CD8-positive, alpha-beta memory T cell (primary cell): ENCODE measurements around the gene DFFB. TPM values are rescaled to one million over a fixed set of nuclear protein-coding genes. Genes with fewer than 3 reads are reported as not detected.

Experiments
- CTCF ChIA-PET: fragments of 350-600 bp; sonication (Branson Sonifier 250); formaldehyde crosslinking; loops from one replicate; lab custom pipeline; 2021; ENCODE audit warnings: antibody characterized with exemption; lab: Charles Lee
- POLR2A ChIA-PET: fragments of 350-600 bp; sonication (Branson Sonifier 250); formaldehyde crosslinking; loops from one replicate; lab custom pipeline; 2021; ENCODE audit warnings: antibody characterized with exemption; lab: Charles Lee
- DNase-seq, 5 donors: peaks; one replicate each; pipeline versions ENCODE4 v3.0.0 to v3.0.0-alpha.2; 2020 to 2022; ENCODE audit warnings: mixed read lengths in 1 of 5
- H3K27ac ChIP-seq: one replicate; pipeline ENCODE4 v1.7.0; 2013; ENCODE audit warnings: low read depth, mild to moderate bottlenecking, low read length, moderate library complexity
- H3K27me3 ChIP-seq: 2 replicates; pipeline ENCODE4 v1.7.0; 2013; ENCODE audit warnings: low read length, mild to moderate bottlenecking; ENCODE audit not compliant: insufficient read depth, poor library complexity, severe bottlenecking
- H3K36me3 ChIP-seq: 2 replicates; pipeline ENCODE4 v1.7.0; 2013; ENCODE audit warnings: mild to moderate bottlenecking, low read length, moderate library complexity; ENCODE audit not compliant: insufficient read depth
- H3K4me1 ChIP-seq: 2 replicates; pipeline ENCODE4 v1.7.0; 2013; ENCODE audit warnings: mild to moderate bottlenecking, low read length, moderate library complexity; ENCODE audit not compliant: insufficient read depth
- H3K4me3 ChIP-seq: 2 replicates; pipeline ENCODE4 v1.7.0; 2013; ENCODE audit warnings: mild to moderate bottlenecking, low read length
- H3K9me3 ChIP-seq: 2 replicates; pipeline ENCODE4 v1.7.0; 2013; ENCODE audit warnings: mild to moderate bottlenecking, low read length
- H3K27ac Mint-ChIP-seq, 8 donors: one replicate each; pipeline ENCODE4 v1.8.0; 2020 to 2021; ENCODE audit warnings: mixed read lengths in 8 of 8, mild to moderate bottlenecking in 6 of 8, inconsistent platforms in 3 of 8, moderate library complexity in 3 of 8
- H3K27me3 Mint-ChIP-seq, 2 donors: one replicate each; pipeline ENCODE4 v1.8.0; 2020 to 2021; ENCODE audit warnings: mixed read lengths in 2 of 2, mild to moderate bottlenecking in 1 of 2, moderate library complexity in 1 of 2
- H3K36me3 Mint-ChIP-seq, 3 donors: one replicate each; pipeline ENCODE4 v1.8.0; 2020 to 2021; ENCODE audit warnings: mixed read lengths in 3 of 3, inconsistent platforms in 1 of 3, mild to moderate bottlenecking in 1 of 3
- H3K4me1 Mint-ChIP-seq, 3 donors: one replicate each; pipeline ENCODE4 v1.8.0; 2020 to 2021; ENCODE audit warnings: mixed read lengths in 3 of 3, inconsistent platforms in 1 of 3, mild to moderate bottlenecking in 1 of 3
- H3K4me3 Mint-ChIP-seq, 7 donors: one replicate each; pipeline ENCODE4 v1.8.0; 2020 to 2021; ENCODE audit warnings: mixed read lengths in 7 of 7, mild to moderate bottlenecking in 6 of 7, moderate library complexity in 4 of 7, inconsistent platforms in 2 of 7
- H3K9me3 Mint-ChIP-seq, 5 donors: one replicate each; pipeline ENCODE4 v1.8.0; 2020 to 2022; ENCODE audit warnings: mixed read lengths in 5 of 5, mild to moderate bottlenecking in 3 of 5, moderate library complexity in 2 of 5, inconsistent platforms in 1 of 5
- polyA plus RNA-seq: library from polyadenylated mRNA; unstranded; fragments of 300-500 nt; fragmentation: Illumina TruSeq; gene quantifications from one replicate; pipeline ENCODE4 v1.2.3, GENCODE V29; 2021
- total RNA-seq, 2 experiments: library from RNA; stranded (reverse); gene quantifications; one replicate each; pipeline ENCODE4 v1.2.3, GENCODE V29; 2021

DFFB gene
- total and polyA plus RNA-seq, 3 experiments from 2014 or later: 8.3 to 14.6 (median 10.9) TPM

- Histone ChIP-seq H3K9me3 (no peaks in the 10 kb centered on the region), H3K27me3 (no peaks in the 10 kb centered on the region), H3K27ac (no peak overlapping the region), H3K4me3 (no peak overlapping the region), H3K4me1 (no peaks in the 10 kb centered on the region), H3K36me3 (no peaks in the 10 kb centered on the region)
- ChIA-PET POLR2A (no interaction called here), CTCF (no interaction called here)
- peaks cover 2 to 13% (median 12%) of the 10 kb centered on the region in 3 donors for H3K4me1 Mint-ChIP-seq
- peaks cover 4 to 26% of the 10 kb centered on the region in 2 donors for H3K27me3 Mint-ChIP-seq
- DNase-seq: peak in 1 of 5 donors; percentile 33
- H3K36me3 Mint-ChIP-seq: peaks cover 0 to 1% (median 0%) of the 10 kb centered on the region in 3 donors
- no peak overlapping the region for H3K27ac Mint-ChIP-seq
- peak overlapping the region in 1 of 7 donors; percentile 46 for H3K4me3 Mint-ChIP-seq
- no peaks in the 10 kb centered on the region for H3K9me3 Mint-ChIP-seq
Observed at GRCh38 chr1:3923378-3924185, 66.3 kb downstream of the DFFB start.

- POLR2A ChIA-PET: no interaction called here
Observed at GRCh38 chr1:3924186-3924824, 67.0 kb downstream of the DFFB start.

GRCh38 chr1:3924825-3925220, 67.5 kb downstream of the DFFB start:
- H3K9me3 Mint-ChIP-seq: peaks cover 0 to 2% (median 0%) of the 10 kb centered on the region in 5 donors
- peaks cover 0 to 1% (median 0%) of the 10 kb centered on the region in 3 donors for H3K36me3 Mint-ChIP-seq
- POLR2A ChIA-PET: no interaction called here
- peaks cover 2 to 13% (median 12%) of the 10 kb centered on the region in 3 donors for H3K4me1 Mint-ChIP-seq
- no peak overlapping the region for H3K4me3 Mint-ChIP-seq
- H3K27ac Mint-ChIP-seq: no peak overlapping the region
- no peaks in the 10 kb centered on the region for H3K4me1 ChIP-seq
- no peak for DNase-seq
- H3K4me3 ChIP-seq: no peak overlapping the region
- CTCF ChIA-PET: no interaction called here
- H3K36me3 ChIP-seq: no peaks in the 10 kb centered on the region
- H3K27ac ChIP-seq: no peak overlapping the region
- no peaks in the 10 kb centered on the region for H3K9me3 ChIP-seq
- H3K27me3 Mint-ChIP-seq: peaks cover 4 to 23% of the 10 kb centered on the region in 2 donors
- H3K27me3 ChIP-seq: no peaks in the 10 kb centered on the region

More at GRCh38 chr1:3924186-3924824, 67.0 kb downstream of the DFFB start:
- no peak overlapping the region for H3K4me3 Mint-ChIP-seq
- H3K27me3 Mint-ChIP-seq: peaks cover 4 to 23% of the 10 kb centered on the region in 2 donors
- peaks cover 0 to 1% (median 0%) of the 10 kb centered on the region in 3 donors for H3K36me3 Mint-ChIP-seq
- Histone ChIP-seq H3K27me3 (no peaks in the 10 kb centered on the region), H3K4me1 (no peaks in the 10 kb centered on the region), H3K4me3 (no peak overlapping the region), H3K27ac (no peak overlapping the region), H3K36me3 (no peaks in the 10 kb centered on the region), H3K9me3 (no peaks in the 10 kb centered on the region)
- peak in 1 of 5 donors; percentile 34 for DNase-seq
- no peak overlapping the region for H3K27ac Mint-ChIP-seq
- H3K9me3 Mint-ChIP-seq: peaks cover 0 to 2% (median 0%) of the 10 kb centered on the region in 5 donors
- CTCF ChIA-PET: no interaction called here
- peaks cover 2 to 13% (median 12%) of the 10 kb centered on the region in 3 donors for H3K4me1 Mint-ChIP-seq

DNA sequence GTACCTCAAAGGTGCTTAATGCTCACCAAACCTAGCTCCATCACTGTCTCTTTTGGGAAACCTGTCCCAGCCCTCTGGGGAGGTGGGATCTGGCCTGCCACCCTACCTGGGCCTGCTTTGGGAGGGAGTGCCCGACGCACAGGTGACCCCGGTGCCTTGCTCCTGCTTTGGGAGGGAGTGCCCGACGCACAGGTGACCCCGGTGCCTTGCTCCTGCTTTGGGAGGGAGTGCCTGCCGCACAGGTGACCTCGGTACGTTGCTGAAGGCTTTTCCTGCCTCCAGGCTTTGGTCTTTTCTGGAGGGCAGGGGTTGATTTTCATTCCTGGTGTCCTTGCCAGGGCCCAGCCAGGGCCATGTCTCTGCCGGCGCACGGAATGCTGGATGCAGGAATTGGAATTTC, 68.0 kb downstream of the DFFB start:
- Histone ChIP-seq H3K36me3 (no peaks in the 10 kb centered on the region), H3K9me3 (no peaks in the 10 kb centered on the region), H3K4me1 (no peaks in the 10 kb centered on the region), H3K27me3 (no peaks in the 10 kb centered on the region), H3K27ac (no peak overlapping the region), H3K4me3 (no peak overlapping the region)
- ChIA-PET POLR2A (no interaction called here), CTCF (no interaction called here)
- Mint-ChIP-seq H3K9me3 (peaks cover 0 to 2% (median 0%) of the 10 kb centered on the region in 5 donors), H3K36me3 (peaks cover 0 to 1% (median 0%) of the 10 kb centered on the region in 3 donors), H3K4me1 (peaks cover 2 to 13% (median 12%) of the 10 kb centered on the region in 3 donors), H3K4me3 (no peak overlapping the region), H3K27ac (no peak overlapping the region), H3K27me3 (peaks cover 4 to 23% of the 10 kb centered on the region in 2 donors)
- peak in 1 of 5 donors; percentile 23 for DNase-seq

GRCh38 chr1:3925762-3926161, 68.5 kb downstream of the DFFB start:
- Histone ChIP-seq H3K36me3 (no peaks in the 10 kb centered on the region), H3K4me1 (no peaks in the 10 kb centered on the region), H3K27me3 (no peaks in the 10 kb centered on the region), H3K9me3 (no peaks in the 10 kb centered on the region), H3K27ac (no peak overlapping the region), H3K4me3 (no peak overlapping the region)
- DNase-seq: peak in 1 of 5 donors; percentile 28
- ChIA-PET CTCF (no interaction called here), POLR2A (no interaction called here)
- peaks cover 0 to 2% (median 0%) of the 10 kb centered on the region in 5 donors for H3K9me3 Mint-ChIP-seq
- H3K27ac Mint-ChIP-seq: no peak overlapping the region
- H3K36me3 Mint-ChIP-seq: peaks cover 0 to 1% (median 0%) of the 10 kb centered on the region in 3 donors
- no peak overlapping the region for H3K4me3 Mint-ChIP-seq
- peaks cover 4 to 13% (median 12%) of the 10 kb centered on the region in 3 donors for H3K4me1 Mint-ChIP-seq
- peaks cover 4 to 22% of the 10 kb centered on the region in 2 donors for H3K27me3 Mint-ChIP-seq

GRCh38 chr1:3926956-3927355, 69.7 kb downstream of the DFFB start:
- Histone ChIP-seq H3K36me3 (no peaks in the 10 kb centered on the region), H3K27me3 (no peaks in the 10 kb centered on the region), H3K4me3 (no peak overlapping the region), H3K4me1 (no peaks in the 10 kb centered on the region), H3K27ac (no peak overlapping the region), H3K9me3 (no peaks in the 10 kb centered on the region)
- H3K9me3 Mint-ChIP-seq: peaks cover 0 to 2% (median 0%) of the 10 kb centered on the region in 5 donors
- no peak for DNase-seq
- POLR2A ChIA-PET: no interaction called here
- H3K36me3 Mint-ChIP-seq: no peaks in the 10 kb centered on the region
- no peak overlapping the region for H3K27ac Mint-ChIP-seq
- H3K4me3 Mint-ChIP-seq: no peak overlapping the region
- peaks cover 2 to 16% of the 10 kb centered on the region in 2 donors for H3K27me3 Mint-ChIP-seq
- peaks cover 4 to 9% (median 9%) of the 10 kb centered on the region in 3 donors for H3K4me1 Mint-ChIP-seq
- CTCF ChIA-PET: no interaction called here

- no peak overlapping the region for H3K4me3 ChIP-seq
- ChIA-PET POLR2A (no interaction called here), CTCF (interaction anchor here (0.9 kb wide), 1 partner anchor 17 kb away, joined by 3 read pairs; no protein-coding TSS in a partner anchor)
- peaks cover 0 to 2% (median 0%) of the 10 kb centered on the region in 5 donors for H3K9me3 Mint-ChIP-seq
- H3K27ac ChIP-seq: no peak overlapping the region
- no peak overlapping the region for H3K4me3 Mint-ChIP-seq
- no peaks in the 10 kb centered on the region for H3K36me3 ChIP-seq
- H3K36me3 Mint-ChIP-seq: no peaks in the 10 kb centered on the region
- H3K27me3 ChIP-seq: no peaks in the 10 kb centered on the region
- peaks cover 0 to 2% (median 0%) of the 10 kb centered on the region in 3 donors for H3K4me1 Mint-ChIP-seq
- H3K4me1 ChIP-seq: no peaks in the 10 kb centered on the region
- H3K9me3 ChIP-seq: no peaks in the 10 kb centered on the region
- H3K27me3 Mint-ChIP-seq: peaks cover 2 to 17% of the 10 kb centered on the region in 2 donors
- peak in 1 of 5 donors; percentile 3 for DNase-seq
- H3K27ac Mint-ChIP-seq: peak overlapping the region in 1 of 8 donors; percentile 67
Observed at GRCh38 chr1:3928586-3928985, 71.3 kb downstream of the DFFB start.

DNA sequence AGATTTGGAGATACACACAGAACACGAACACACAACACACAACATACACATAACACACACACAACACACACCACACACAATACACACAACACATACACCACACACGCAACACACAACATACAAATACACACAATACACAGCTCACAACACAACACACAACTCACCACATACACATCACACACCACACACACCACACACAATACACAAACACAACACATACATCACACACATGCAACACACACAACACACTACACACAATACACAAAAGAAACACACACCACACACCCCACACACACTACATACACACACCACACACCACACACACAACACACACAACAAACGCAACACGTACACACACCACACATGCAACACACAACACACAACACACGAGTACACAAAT, 71.8 kb downstream of the DFFB start:
- no peak overlapping the region for H3K27ac ChIP-seq
- H3K27me3 ChIP-seq: no peaks in the 10 kb centered on the region
- no peaks in the 10 kb centered on the region for H3K36me3 ChIP-seq
- H3K4me1 ChIP-seq: no peaks in the 10 kb centered on the region
- peaks cover 0 to 2% (median 0%) of the 10 kb centered on the region in 3 donors for H3K4me1 Mint-ChIP-seq
- no peaks in the 10 kb centered on the region for H3K9me3 ChIP-seq
- H3K27me3 Mint-ChIP-seq: peaks cover 2 to 20% of the 10 kb centered on the region in 2 donors
- DNase-seq: no peak
- H3K36me3 Mint-ChIP-seq: no peaks in the 10 kb centered on the region
- POLR2A ChIA-PET: no interaction called here
- no peak overlapping the region for H3K4me3 Mint-ChIP-seq
- peaks cover 0 to 2% (median 0%) of the 10 kb centered on the region in 5 donors for H3K9me3 Mint-ChIP-seq
- CTCF ChIA-PET: no interaction called here
- H3K4me3 ChIP-seq: no peak overlapping the region
- H3K27ac Mint-ChIP-seq: peak overlapping the region in 2 of 8 donors; percentile 23 to 70
